MCF 10A (cell line): ENCODE results near the gene LRP2. TPM values are rescaled to one million over a fixed set of nuclear protein-coding genes. Genes with fewer than 3 reads are reported as not detected.
A peak's percentile ranks its signal among the peaks of the same experiment; 100 is the strongest.

Experiments
- BruUV-seq: library from RNA; stranded (reverse); fragments of 400-500 nt; replicated peaks from 2 replicates; lab custom pipeline; 2021; lab: Mats Ljungman, UMichigan
- CTCF ChIA-PET: fragments of 300-600 bp; sonication (Branson Sonifier 250); formaldehyde crosslinking; extraction: SDS; loops from one replicate; lab custom pipeline; 2021; ENCODE audit warnings: antibody characterized with exemption, inconsistent platforms; lab: Yijun Ruan, JAX
- POLR2A ChIA-PET: fragments of 300-600, 350-650 bp; sonication (Branson Sonifier 250); formaldehyde crosslinking; extraction: SDS; loops from one replicate; lab custom pipeline; 2020; ENCODE audit warnings: antibody characterized with exemption, inconsistent platforms; lab: Yijun Ruan, JAX
- DNase-seq: peaks from one replicate; pipeline ENCODE4 v3.0.0-alpha.2; 2018; ENCODE audit not compliant: unreplicated experiment
- H3K27ac Mint-ChIP-seq: one replicate; pipeline ENCODE4 v1.8.0; 2022; ENCODE audit warnings: mild to moderate bottlenecking, low read depth, mixed read lengths; ENCODE audit not compliant: unreplicated experiment
- H3K27me3 Mint-ChIP-seq: one replicate; pipeline ENCODE4 v1.8.0; 2022; ENCODE audit warnings: mixed read lengths; ENCODE audit not compliant: insufficient read depth, unreplicated experiment
- H3K36me3 Mint-ChIP-seq: one replicate; pipeline ENCODE4 v1.8.0; 2022; ENCODE audit warnings: mild to moderate bottlenecking, moderate library complexity, mixed read lengths; ENCODE audit not compliant: insufficient read depth, unreplicated experiment
- H3K4me1 Mint-ChIP-seq: one replicate; pipeline ENCODE4 v1.8.0; 2022; ENCODE audit warnings: mixed read lengths; ENCODE audit not compliant: insufficient read depth, unreplicated experiment
- H3K4me3 Mint-ChIP-seq: one replicate; pipeline ENCODE4 v1.8.0; 2022; ENCODE audit warnings: mild to moderate bottlenecking, moderate library complexity, mixed read lengths; ENCODE audit not compliant: unreplicated experiment
- H3K9me3 Mint-ChIP-seq: one replicate; pipeline ENCODE4 v1.8.0; 2022; ENCODE audit warnings: mixed read lengths; ENCODE audit not compliant: unreplicated experiment
- intact Hi-C: fragments of 100-400 bp; cut with micrococcal nuclease; formaldehyde crosslinking; loops from 2 replicates; pipeline ENCODE4 v1.14.1; 2022
- total RNA-seq: library from RNA; stranded (reverse); gene quantifications from 2 replicates; pipeline ENCODE4 v1.2.3, GENCODE V29; 2022
- TF ChIP-seq, protein P1 (sequence below): fragments of 200-600 bp; IDR thresholded peaks from one replicate; pipeline ENCODE4 v1.8.0; 2022; ENCODE audit warnings: antibody characterized with exemption, mild to moderate bottlenecking; ENCODE audit not compliant: unreplicated experiment

The LRP2 gene
- total RNA-seq, 1 experiment from 2014 or later = 0.07 TPM

DNA sequence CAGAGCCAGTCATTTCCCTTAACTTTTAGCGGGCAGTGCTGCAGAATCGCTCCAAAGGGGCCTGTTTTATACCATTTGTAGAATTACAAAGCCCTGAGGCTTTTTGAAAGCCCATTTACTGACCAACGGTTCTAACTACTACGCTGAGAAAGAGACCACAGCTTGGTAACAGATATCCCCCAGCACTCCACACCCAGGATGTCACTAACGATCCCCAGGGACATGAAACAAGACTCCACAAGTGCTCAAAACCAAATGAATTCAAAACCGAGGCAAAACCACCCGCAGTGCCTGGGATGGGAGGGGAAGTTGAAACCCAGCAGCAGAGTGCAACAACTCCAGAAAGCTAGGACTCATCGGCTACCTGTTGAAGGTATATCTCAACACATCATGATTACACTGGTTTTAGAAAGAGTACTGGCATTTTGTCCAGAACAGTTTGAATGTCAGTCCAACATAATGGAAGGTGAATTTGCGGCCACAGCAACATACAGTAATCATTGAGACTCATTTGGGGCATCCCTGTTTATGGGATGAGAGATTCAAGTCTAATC is 33.6 kb upstream of the LRP2 start:
- DNase-seq = no peak
- intact Hi-C loops = loop anchor here (5.0 kb wide), 1 partner anchor 449 kb away; no protein-coding TSS in a partner anchor
- no TSS peak for BruUV-seq
- Mint-ChIP-seq H3K27me3 (peaks cover 34% of the 10 kb centered on the region), H3K27ac (no peak overlapping the region), H3K4me3 (no peak overlapping the region), H3K9me3 (no peaks in the 10 kb centered on the region), H3K4me1 (peaks cover 6% of the 10 kb centered on the region), H3K36me3 (no peaks in the 10 kb centered on the region)
- CTCF ChIA-PET = interaction anchor here (0.6 to 4.2 kb wide), 6 partner anchors 255 to 453 kb away, joined by 3 to 52 read pairs (median 4); no protein-coding TSS in a partner anchor
- TF ChIP-seq, protein P1, sequence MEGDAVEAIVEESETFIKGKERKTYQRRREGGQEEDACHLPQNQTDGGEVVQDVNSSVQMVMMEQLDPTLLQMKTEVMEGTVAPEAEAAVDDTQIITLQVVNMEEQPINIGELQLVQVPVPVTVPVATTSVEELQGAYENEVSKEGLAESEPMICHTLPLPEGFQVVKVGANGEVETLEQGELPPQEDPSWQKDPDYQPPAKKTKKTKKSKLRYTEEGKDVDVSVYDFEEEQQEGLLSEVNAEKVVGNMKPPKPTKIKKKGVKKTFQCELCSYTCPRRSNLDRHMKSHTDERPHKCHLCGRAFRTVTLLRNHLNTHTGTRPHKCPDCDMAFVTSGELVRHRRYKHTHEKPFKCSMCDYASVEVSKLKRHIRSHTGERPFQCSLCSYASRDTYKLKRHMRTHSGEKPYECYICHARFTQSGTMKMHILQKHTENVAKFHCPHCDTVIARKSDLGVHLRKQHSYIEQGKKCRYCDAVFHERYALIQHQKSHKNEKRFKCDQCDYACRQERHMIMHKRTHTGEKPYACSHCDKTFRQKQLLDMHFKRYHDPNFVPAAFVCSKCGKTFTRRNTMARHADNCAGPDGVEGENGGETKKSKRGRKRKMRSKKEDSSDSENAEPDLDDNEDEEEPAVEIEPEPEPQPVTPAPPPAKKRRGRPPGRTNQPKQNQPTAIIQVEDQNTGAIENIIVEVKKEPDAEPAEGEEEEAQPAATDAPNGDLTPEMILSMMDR = no peak
- POLR2A ChIA-PET = no interaction called here

DNA sequence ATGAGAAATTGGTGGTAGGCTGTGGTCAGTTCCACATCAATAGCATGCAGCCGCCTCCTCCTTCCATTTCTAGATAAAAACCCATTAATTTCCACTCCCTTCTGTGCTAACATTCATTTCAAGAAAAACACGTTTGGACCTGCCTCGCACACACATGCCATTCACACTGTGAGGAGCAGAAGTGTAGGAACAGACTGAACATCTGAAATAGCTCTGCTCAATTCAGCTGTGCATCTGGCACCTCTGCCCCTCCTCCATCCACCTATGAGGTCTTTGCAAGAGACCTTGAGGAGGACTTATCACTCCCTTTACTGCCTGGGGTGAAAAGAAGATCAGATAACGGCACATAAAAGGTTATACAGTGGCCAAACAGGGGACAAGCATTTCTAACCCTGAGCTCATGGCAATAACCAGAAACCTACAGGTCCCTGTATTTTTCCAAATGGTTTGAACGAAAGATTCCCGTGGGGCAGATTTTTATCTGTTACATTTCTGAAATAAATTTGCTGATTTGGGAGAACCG is 30.8 kb upstream of the LRP2 start:
- peak overlapping the region; percentile 19 for H3K4me3 Mint-ChIP-seq
- H3K9me3 Mint-ChIP-seq = no peaks in the 10 kb centered on the region
- ChIA-PET POLR2A (interaction anchor here (0.5 to 1.0 kb wide), 3 partner anchors 336 to 904 kb away, joined by 3 to 4 read pairs (median 4); no protein-coding TSS in a partner anchor), CTCF (interaction anchor here (0.9 to 1.7 kb wide), 4 partner anchors 172 to 283 kb away, joined by 3 to 11 read pairs (median 3); no protein-coding TSS in a partner anchor)
- no TSS peak for BruUV-seq
- peak; percentile 6 for DNase-seq
- peaks cover 6% of the 10 kb centered on the region for H3K4me1 Mint-ChIP-seq
- no peak overlapping the region for H3K27ac Mint-ChIP-seq
- TF ChIP-seq, protein P1 = no peak
- H3K36me3 Mint-ChIP-seq = peaks cover 5% of the 10 kb centered on the region
- intact Hi-C loops = no loop called here
- H3K27me3 Mint-ChIP-seq = peaks cover 40% of the 10 kb centered on the region

DNA sequence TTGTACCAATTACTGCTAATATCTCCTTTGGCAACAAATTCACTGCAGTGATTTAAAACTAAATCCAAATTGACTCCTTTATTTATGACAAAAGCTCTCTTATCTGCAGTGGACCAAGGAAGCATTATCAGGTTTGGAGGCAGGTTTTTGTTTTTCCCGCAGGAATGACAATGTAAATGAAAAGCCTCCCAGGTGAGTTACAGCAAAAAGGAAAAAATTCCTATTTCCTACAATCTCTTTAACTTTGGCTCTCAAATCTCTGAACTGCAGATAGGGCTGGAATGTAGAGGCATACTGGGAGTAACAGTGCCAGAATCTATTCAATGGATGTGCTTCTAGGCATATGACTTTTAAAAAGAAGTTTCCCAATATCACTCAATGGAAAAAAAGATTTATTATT is 28.9 kb upstream of the LRP2 start:
- no peak for DNase-seq
- POLR2A ChIA-PET = no interaction called here
- Mint-ChIP-seq H3K27me3 (peaks cover 58% of the 10 kb centered on the region), H3K4me3 (no peak overlapping the region), H3K36me3 (peaks cover 5% of the 10 kb centered on the region), H3K9me3 (no peaks in the 10 kb centered on the region), H3K4me1 (peaks cover 6% of the 10 kb centered on the region), H3K27ac (no peak overlapping the region)
- TF ChIP-seq, protein P1 = no peak
- no TSS peak for BruUV-seq
- intact Hi-C loops = no loop called here
- CTCF ChIA-PET = interaction anchor here (0.6 to 1.2 kb wide), 2 partner anchors 189 to 827 kb away, joined by 3 to 5 read pairs; no protein-coding TSS in a partner anchor

DNA sequence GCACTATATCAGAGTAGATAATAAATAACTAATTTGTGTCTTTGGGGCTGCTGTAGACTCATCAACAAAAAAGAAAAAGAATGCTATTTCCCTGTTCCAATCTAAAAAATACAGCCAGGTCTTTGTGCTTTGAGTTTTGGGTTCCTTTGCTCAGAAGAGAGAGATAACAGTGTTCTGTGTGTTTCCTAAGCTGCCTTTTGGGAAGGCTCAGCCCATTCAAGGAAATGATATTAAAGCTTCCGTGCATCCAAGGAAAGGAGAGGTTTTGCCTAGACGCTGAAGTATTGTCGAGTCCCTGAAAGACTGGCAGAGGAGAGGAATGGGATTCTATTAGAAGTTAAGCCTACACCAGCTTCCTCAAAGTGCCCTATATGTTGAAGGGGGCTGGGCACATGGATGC is 25.8 kb upstream of the LRP2 start:
- H3K9me3 Mint-ChIP-seq = no peaks in the 10 kb centered on the region

More for the DNA sequence above, 25.8 kb upstream of the LRP2 start:
- DNase-seq = no peak
- H3K27me3 Mint-ChIP-seq = peaks cover 89% of the 10 kb centered on the region
- intact Hi-C loops = no loop called here
- peaks cover 4% of the 10 kb centered on the region for H3K4me1 Mint-ChIP-seq
- CTCF ChIA-PET = interaction anchor here (0.5 to 1.0 kb wide), 2 partner anchors 112 to 115 kb away, joined by 3 to 4 read pairs; no protein-coding TSS in a partner anchor
- TF ChIP-seq, protein P1 = no peak
- BruUV-seq = no TSS peak
- peaks cover 5% of the 10 kb centered on the region for H3K36me3 Mint-ChIP-seq
- no peak overlapping the region for H3K27ac Mint-ChIP-seq
- H3K4me3 Mint-ChIP-seq = no peak overlapping the region
- POLR2A ChIA-PET = no interaction called here
